Measurements from ENCODE around the gene KLHL7.
A peak's percentile ranks its signal among the peaks of the same experiment; 100 is the strongest.

Gene KLHL7

GRCh38 chr7:23075571-23075970 lies 30.0 kb upstream of the KLHL7 start:
- H3K27ac ChIP-seq: no peak overlapping the region
- no peak for TF ChIP-seq Cebpa-rat (IDR thresholded peaks at IDR 0.05)

GRCh38 chr7:23076772-23077171 lies 28.8 kb upstream of the KLHL7 start:
- Histone ChIP-seq H3K27me3 (no peaks in the 10 kb centered on the region), H3K9ac (no peak overlapping the region), H3K27ac (no peak overlapping the region), H3K36me3 (no peaks in the 10 kb centered on the region), H3K4me1 (peaks cover 5% of the 10 kb centered on the region; the same call in 1 of the 2 replicates), H3K4me3 (no peak overlapping the region), H4K20me1 (no peaks in the 10 kb centered on the region), H3K4me2 (no peak overlapping the region), H3K9me3 (no peaks in the 10 kb centered on the region)
- no peak for TF ChIP-seq Cebpa-rat (IDR thresholded peaks at IDR 0.05)

More at GRCh38 chr7:23075571-23075970, 30.0 kb upstream of the KLHL7 start:
- no peaks in the 10 kb centered on the region for H4K20me1 ChIP-seq
- H3K4me1 ChIP-seq: peaks cover 5% of the 10 kb centered on the region; the same call in 1 of the 2 replicates
- H3K4me2 ChIP-seq: no peak overlapping the region
- H3K27me3 ChIP-seq: no peaks in the 10 kb centered on the region
- H3K36me3 ChIP-seq: no peaks in the 10 kb centered on the region
- no peak overlapping the region for H3K4me3 ChIP-seq
- H3K9me3 ChIP-seq: no peaks in the 10 kb centered on the region
- no peak overlapping the region for H3K9ac ChIP-seq

GRCh38 chr7:23093111-23093510 lies 12.5 kb upstream of the KLHL7 start:
- no peak overlapping the region for H3K27ac ChIP-seq
- no peak for TF ChIP-seq Cebpa-rat (IDR thresholded peaks at IDR 0.05)
- H3K27me3 ChIP-seq: no peaks in the 10 kb centered on the region

GRCh38 chr7:23093546-23093945 lies 12.0 kb upstream of the KLHL7 start:
- Histone ChIP-seq H4K20me1 (no peaks in the 10 kb centered on the region), H3K27ac (no peak overlapping the region)

More at GRCh38 chr7:23093111-23093510, 12.5 kb upstream of the KLHL7 start:
- Histone ChIP-seq H3K9ac (no peak overlapping the region), H4K20me1 (no peaks in the 10 kb centered on the region), H3K9me3 (peaks cover 28% of the 10 kb centered on the region), H3K4me1 (no peaks in the 10 kb centered on the region), H3K4me2 (no peak overlapping the region), H3K4me3 (no peak overlapping the region), H3K36me3 (0 out of 2 replicates have a peak, but pooled peaks cover 6% of the 10 kb centered on the region)

GRCh38 chr7:23096518-23097290 lies 8.9 kb upstream of the KLHL7 start:
- peaks cover 36% of the 10 kb centered on the region for H3K9me3 ChIP-seq
- 0 out of 2 replicates have a peak, but pooled peaks cover 6% of the 10 kb centered on the region for H3K36me3 ChIP-seq
- no peak overlapping the region for H3K4me3 ChIP-seq
- no peak for TF ChIP-seq Cebpa-rat (IDR thresholded peaks at IDR 0.05)
- H3K27me3 ChIP-seq: no peaks in the 10 kb centered on the region
- no peak overlapping the region for H3K4me2 ChIP-seq
- H3K4me1 ChIP-seq: no peaks in the 10 kb centered on the region
- no peak overlapping the region for H3K27ac ChIP-seq
- H4K20me1 ChIP-seq: no peaks in the 10 kb centered on the region
- H3K9ac ChIP-seq: no peak overlapping the region

More at GRCh38 chr7:23093546-23093945, 12.0 kb upstream of the KLHL7 start:
- peaks cover 30% of the 10 kb centered on the region for H3K9me3 ChIP-seq
- no peak overlapping the region for H3K9ac ChIP-seq
- H3K36me3 ChIP-seq: 0 out of 2 replicates have a peak, but pooled peaks cover 6% of the 10 kb centered on the region
- no peak overlapping the region for H3K4me3 ChIP-seq
- no peak overlapping the region for H3K4me2 ChIP-seq
- H3K4me1 ChIP-seq: no peaks in the 10 kb centered on the region
- H3K27me3 ChIP-seq: no peaks in the 10 kb centered on the region
- TF ChIP-seq Cebpa-rat (IDR thresholded peaks at IDR 0.05): no peak

GRCh38 chr7:23098029-23098428 lies 7.6 kb upstream of the KLHL7 start:
- no peak for TF ChIP-seq Cebpa-rat (IDR thresholded peaks at IDR 0.05)
- H3K27ac ChIP-seq: no peak overlapping the region
- no peaks in the 10 kb centered on the region for H4K20me1 ChIP-seq
- H3K4me1 ChIP-seq: no peaks in the 10 kb centered on the region
- no peak overlapping the region for H3K4me3 ChIP-seq
- no peaks in the 10 kb centered on the region for H3K27me3 ChIP-seq
- H3K9ac ChIP-seq: no peak overlapping the region
- H3K36me3 ChIP-seq: peaks cover 6% of the 10 kb centered on the region; the same call in 1 of the 2 replicates
- H3K4me2 ChIP-seq: no peak overlapping the region
- peaks cover 47% of the 10 kb centered on the region for H3K9me3 ChIP-seq

GRCh38 chr7:23098460-23098859 lies 7.1 kb upstream of the KLHL7 start:
- no peak for TF ChIP-seq Cebpa-rat (IDR thresholded peaks at IDR 0.05)

GRCh38 chr7:23100697-23101096 lies 4.9 kb upstream of the KLHL7 start:
- Histone ChIP-seq H3K9ac (no peak overlapping the region), H3K36me3 (peaks cover 6% of the 10 kb centered on the region; the same call in 1 of the 2 replicates), H3K9me3 (peaks cover 43% of the 10 kb centered on the region), H3K27me3 (no peaks in the 10 kb centered on the region), H3K27ac (no peak overlapping the region), H3K4me2 (no peak overlapping the region), H3K4me3 (no peak overlapping the region), H3K4me1 (peaks cover 6% of the 10 kb centered on the region), H4K20me1 (no peaks in the 10 kb centered on the region)
- TF ChIP-seq Cebpa-rat (IDR thresholded peaks at IDR 0.05): no peak

More at GRCh38 chr7:23098460-23098859, 7.1 kb upstream of the KLHL7 start:
- Histone ChIP-seq H3K4me1 (no peaks in the 10 kb centered on the region), H3K27me3 (no peaks in the 10 kb centered on the region), H3K27ac (no peak overlapping the region), H3K36me3 (peaks cover 6% of the 10 kb centered on the region; the same call in 1 of the 2 replicates), H3K4me2 (no peak overlapping the region), H3K9ac (no peak overlapping the region), H3K4me3 (no peak overlapping the region), H3K9me3 (peaks cover 47% of the 10 kb centered on the region), H4K20me1 (no peaks in the 10 kb centered on the region)

GRCh38 chr7:23105086-23105643 lies 420 bp upstream of the KLHL7 start:
- no peaks in the 10 kb centered on the region; the same call in 1 of the 2 replicates for H3K36me3 ChIP-seq
- peaks cover 25% of the 10 kb centered on the region for H3K4me1 ChIP-seq
- H3K4me3 ChIP-seq: peak overlapping the region; percentile 82
- no peak for TF ChIP-seq Cebpa-rat (IDR thresholded peaks at IDR 0.05)
- peak overlapping the region; percentile 38; the same call in 1 of the 2 replicates for H3K27ac ChIP-seq
- peaks cover 14% of the 10 kb centered on the region for H3K9me3 ChIP-seq
- peak overlapping the region; percentile 86 for H3K9ac ChIP-seq
- H4K20me1 ChIP-seq: peaks cover 17% of the 10 kb centered on the region
- peak overlapping the region; percentile 91 for H3K4me2 ChIP-seq
- no peaks in the 10 kb centered on the region for H3K27me3 ChIP-seq

Data from BLaER1 (cell line).